BE2C (cell line): Measurements from ENCODE around the gene KCNC3.
"Not testable (repeated sequence)": the region's sequence is repeated elsewhere in the genome, so short reads cannot be mapped to it uniquely, and the experiment has no call there.

ENCODE experiments used
- DNase-seq: peaks from one replicate; pipeline ENCODE4 v3.0.0-alpha.2; 2020
- H3K27me3 ChIP-seq: fragments of 250-450 bp; sonication (Bioruptor Pico); 2 replicates; pipeline ENCODE4 v1.5.1; 2020; ENCODE audit warnings: mild to moderate bottlenecking
- H3K36me3 ChIP-seq: fragments of 250-450 bp; sonication (Bioruptor Pico); 2 replicates; pipeline ENCODE4 v1.5.1; 2020; ENCODE audit warnings: mild to moderate bottlenecking
- H3K4me1 ChIP-seq: fragments of 250-450 bp; sonication (Bioruptor Pico); 2 replicates; pipeline ENCODE4 v1.5.1; 2020
- H3K4me3 ChIP-seq: 2 replicates; pipeline ENCODE4 v1.5.1; 2011; ENCODE audit warnings: low read depth, low read length
- H3K9me3 ChIP-seq: fragments of 250-450 bp; sonication (Bioruptor Pico); 2 replicates; pipeline ENCODE4 v1.5.1; 2020
- CTCF ChIP-seq: IDR thresholded peaks from 2 replicates; pipeline ENCODE4 v1.5.1; 2012; ENCODE audit warnings: mild to moderate bottlenecking, low read depth, low read length

The KCNC3 gene

GRCh38 chr19:50356691-50357177 lies 27.6 kb upstream of the KCNC3 start:
- DNase-seq, result no peak
- TF ChIP-seq CTCF, result no peak
- Histone ChIP-seq H3K27me3 (no peaks in the 10 kb centered on the region), H3K36me3 (no peaks in the 10 kb centered on the region), H3K9me3 (no peaks in the 10 kb centered on the region), H3K4me1 (no peaks in the 10 kb centered on the region), H3K4me3 (no peak overlapping the region)

- H3K27me3 ChIP-seq, H3K9me3 ChIP-seq, H3K36me3 ChIP-seq, H3K4me1 ChIP-seq, DNase-seq, H3K4me3 ChIP-seq: not testable (repeated sequence)
These were observed 24.3 kb upstream of the KCNC3 start for GRCh38 chr19:50353487-50353880.

GRCh38 chr19:50352242-50352641 lies 23.1 kb upstream of the KCNC3 start:
- Histone ChIP-seq H3K4me3 (no peak overlapping the region), H3K9me3 (no peaks in the 10 kb centered on the region), H3K27me3 (no peaks in the 10 kb centered on the region), H3K4me1 (no peaks in the 10 kb centered on the region), H3K36me3 (no peaks in the 10 kb centered on the region)
- no peak for TF ChIP-seq CTCF
- DNase-seq, result no peak

- H3K4me1 ChIP-seq, result no peaks in the 10 kb centered on the region
These were observed 20.3 kb upstream of the KCNC3 start for GRCh38 chr19:50349277-50350057.

GRCh38 chr19:50347089-50347581 lies 18.0 kb upstream of the KCNC3 start:
- not testable (repeated sequence) for H3K9me3 ChIP-seq, H3K4me1 ChIP-seq, H3K36me3 ChIP-seq, H3K27me3 ChIP-seq, H3K4me3 ChIP-seq, DNase-seq

More at GRCh38 chr19:50349277-50350057, 20.3 kb upstream of the KCNC3 start:
- Histone ChIP-seq H3K36me3 (no peaks in the 10 kb centered on the region), H3K4me3 (no peak overlapping the region), H3K27me3 (no peaks in the 10 kb centered on the region), H3K9me3 (no peaks in the 10 kb centered on the region)
- no peak for TF ChIP-seq CTCF
- DNase-seq, result no peak

- H3K9me3 ChIP-seq, result no peaks in the 10 kb centered on the region
- H3K36me3 ChIP-seq, result no peaks in the 10 kb centered on the region
- H3K4me3 ChIP-seq, result no peak overlapping the region
- no peak for DNase-seq
- no peaks in the 10 kb centered on the region for H3K27me3 ChIP-seq
- TF ChIP-seq CTCF, result no peak
- H3K4me1 ChIP-seq, result no peaks in the 10 kb centered on the region
These were observed 15.6 kb upstream of the KCNC3 start for GRCh38 chr19:50344661-50345318.

GRCh38 chr19:50341091-50341564 lies 12.0 kb upstream of the KCNC3 start:
- Histone ChIP-seq H3K9me3 (no peaks in the 10 kb centered on the region), H3K36me3 (no peaks in the 10 kb centered on the region), H3K4me1 (no peaks in the 10 kb centered on the region), H3K27me3 (no peaks in the 10 kb centered on the region), H3K4me3 (no peak overlapping the region)
- DNase-seq, result no peak
- TF ChIP-seq CTCF, result no peak
